ENCODE measurements around the gene FKRP.

GRCh38 chr19:46797881-46798280 lies 52.0 kb downstream of the FKRP start:
- TF ChIP-seq CTCF (IDR thresholded peaks at IDR 0.05) (no peak), POLR2A (IDR thresholded peaks at IDR 0.05) (no peak)

Measured in testis (tissue), 2 donors.